H1 (cell line): ENCODE measurements around the gene PRR29. TPM values are rescaled to one million over a fixed set of nuclear protein-coding genes. Genes with fewer than 3 reads are reported as not detected.

Source experiments
- CTCF ChIA-PET: fragments of 300-600 bp; sonication (Branson Sonifier 250); formaldehyde crosslinking; loops from one replicate; lab custom pipeline; 2021; ENCODE audit not compliant: partially characterized antibody; lab: Charles Lee
- POLR2A ChIA-PET: fragments of 300-600 bp; sonication (Branson Sonifier 250); formaldehyde crosslinking; loops from one replicate; lab custom pipeline; 2021; ENCODE audit warnings: inconsistent platforms; ENCODE audit not compliant: partially characterized antibody; lab: Charles Lee
- DNase-seq, 2 experiments: peaks; one replicate each; pipeline versions ENCODE4 v3.0.0 to v3.0.0-alpha.2; 2010 to 2022; ENCODE audit warnings: low spot score in 2 of 2, low read depth in 1 of 2, mixed read lengths in 1 of 2
- FAIRE-seq: peaks from 2 replicates; lab custom pipeline; 2011; peaks lifted over from hg19 to GRCh38; lab: Jason Lieb, UNC
- H2AFZ ChIP-seq: 2 replicates; pipeline ENCODE4 v1.8.1; 2012; ENCODE audit warnings: low read length, inconsistent platforms
- H2AK5ac ChIP-seq: 2 replicates; pipeline ENCODE4 v1.6.1; 2013; ENCODE audit warnings: low read depth, low read length
- H2BK120ac ChIP-seq: replicated peaks from 2 replicates; pipeline ENCODE3; 2013; ENCODE audit warnings: low read depth, low read length, inconsistent platforms
- H2BK12ac ChIP-seq: 2 replicates; pipeline ENCODE4 v1.6.1; 2013; ENCODE audit warnings: low read depth, low read length
- H2BK15ac ChIP-seq: 2 replicates; pipeline ENCODE4 v1.6.1; 2013; ENCODE audit warnings: low read length
- H2BK20ac ChIP-seq: 2 replicates; pipeline ENCODE4 v1.6.1; 2013; ENCODE audit warnings: low read length
- H2BK5ac ChIP-seq: 2 replicates; pipeline ENCODE4 v1.6.1; 2013; ENCODE audit warnings: low read depth, low read length
- H3K14ac ChIP-seq: 2 replicates; pipeline ENCODE4 v1.6.1; 2013; ENCODE audit warnings: inconsistent platforms; ENCODE audit not compliant: insufficient read length
- H3K18ac ChIP-seq: 2 replicates; pipeline ENCODE4 v1.6.1; 2013; ENCODE audit warnings: low read length; ENCODE audit errors: extremely low read depth
- H3K23ac ChIP-seq: 2 replicates; pipeline ENCODE4 v1.6.1; 2013; ENCODE audit warnings: inconsistent platforms; ENCODE audit not compliant: insufficient read length
- H3K23me2 ChIP-seq: 2 replicates; pipeline ENCODE4 v1.6.1; 2013; ENCODE audit warnings: low read depth, low read length
- H3K27ac ChIP-seq: 2 replicates; pipeline ENCODE4 v1.6.1; 2011; ENCODE audit warnings: low read depth, low read length, inconsistent platforms
- H3K27me3 ChIP-seq, 4 experiments: replicated peaks in 1 of 4; 1 replicate in 1 of 4; 2 replicates in 3 of 4; pipeline versions ENCODE4 v1.6.1 to v1.8.1; 2011 to 2013; ENCODE audit warnings: low read length in 3 of 4, mild to moderate bottlenecking in 3 of 4, inconsistent platforms in 2 of 4, mixed read lengths in 2 of 4, moderate library complexity in 1 of 4; ENCODE audit not compliant: control insufficient read depth in 3 of 4, insufficient read depth in 3 of 4; ENCODE audit errors: extremely low read depth in 1 of 4
- H3K36me3 ChIP-seq, 4 experiments: 2 replicates each; pipeline versions ENCODE4 v1.6.1 to v1.8.1; 2011 to 2013; ENCODE audit warnings: mild to moderate bottlenecking in 4 of 4, low read length in 3 of 4, moderate library complexity in 2 of 4, control low read depth in 1 of 4, inconsistent platforms in 1 of 4; ENCODE audit not compliant: insufficient read depth in 4 of 4, control insufficient read depth in 2 of 4
- H3K4ac ChIP-seq: replicated peaks from 2 replicates; pipeline ENCODE3; 2013; ENCODE audit warnings: low read length, low read depth, mixed read lengths, inconsistent platforms; ENCODE audit not compliant: insufficient read length
- H3K4me1 ChIP-seq, 4 experiments: replicated peaks in 1 of 4; 1 replicate in 1 of 4; 2 replicates in 3 of 4; pipeline versions ENCODE4 v1.6.1 to v1.8.1; 2011 to 2013; ENCODE audit warnings: low read length in 3 of 4, inconsistent platforms in 2 of 4, mixed read lengths in 1 of 4; ENCODE audit not compliant: insufficient read depth in 4 of 4, control insufficient read depth in 3 of 4
- H3K4me2 ChIP-seq, 2 experiments: 2 replicates each; pipeline versions ENCODE4 v1.6.1 to v1.8.1; 2011 to 2013; ENCODE audit warnings: low read depth in 2 of 2, low read length in 2 of 2, control low read depth in 1 of 2, inconsistent platforms in 1 of 2, mild to moderate bottlenecking in 1 of 2; ENCODE audit not compliant: insufficient read depth in 1 of 2
- H3K4me3 ChIP-seq, 4 experiments: fragments of 200-600, 300-600 bp in 1 of 4; sonication (generic), shearing (Covaris generic), sonication (Bioruptor Twin) in 1 of 4; 2 replicates each; pipeline versions ENCODE4 v1.5.1 to v1.8.1; 2011 to 2016; ENCODE audit warnings: low read length in 4 of 4, low read depth in 3 of 4, control low read depth in 2 of 4, inconsistent platforms in 2 of 4, mild to moderate bottlenecking in 2 of 4, mixed read lengths in 1 of 4, moderate library complexity in 1 of 4; ENCODE audit not compliant: insufficient read depth in 2 of 4; ENCODE audit errors: extremely low read depth in 1 of 4
- H3K56ac ChIP-seq: replicated peaks from 2 replicates; pipeline ENCODE3; 2013; ENCODE audit warnings: low read depth, mild to moderate bottlenecking, mixed read lengths, low read length, inconsistent platforms; ENCODE audit not compliant: insufficient read length
- H3K79me1 ChIP-seq: 2 replicates; pipeline ENCODE4 v1.6.1; 2013; ENCODE audit warnings: low read depth, low read length, control low read depth
- H3K79me2 ChIP-seq, 2 experiments: 2 replicates each; pipeline versions ENCODE4 v1.6.1 to v1.8.1; 2012 to 2013; ENCODE audit warnings: low read length in 2 of 2, mild to moderate bottlenecking in 2 of 2, inconsistent platforms in 1 of 2; ENCODE audit not compliant: insufficient read depth in 2 of 2, control insufficient read depth in 1 of 2
- H3K9ac ChIP-seq, 4 experiments: replicated peaks in 1 of 4; 1 replicate in 1 of 4; 2 replicates in 3 of 4; pipeline versions ENCODE4 v1.6.1 to v1.8.1; 2011 to 2013; ENCODE audit warnings: low read depth in 3 of 4, low read length in 3 of 4, control low read depth in 2 of 4, mild to moderate bottlenecking in 2 of 4, moderate library complexity in 2 of 4, inconsistent platforms in 1 of 4; ENCODE audit errors: extremely low read depth in 1 of 4
- H3K9me3 ChIP-seq, 2 experiments: 2 replicates each; pipeline versions ENCODE4 v1.6.1 to v1.8.1; 2012 to 2013; ENCODE audit warnings: mild to moderate bottlenecking in 2 of 2, moderate library complexity in 2 of 2, control low read depth in 1 of 2, inconsistent platforms in 1 of 2, low read depth in 1 of 2, low read length in 1 of 2, mixed read lengths in 1 of 2; ENCODE audit not compliant: insufficient read depth in 2 of 2
- H4K20me1 ChIP-seq, 2 experiments: replicated peaks in 1 of 2; 2 replicates each; pipeline versions ENCODE3 to v1.8.1; 2011 to 2013; ENCODE audit warnings: inconsistent platforms in 2 of 2, low read length in 2 of 2, mild to moderate bottlenecking in 1 of 2; ENCODE audit not compliant: insufficient read depth in 2 of 2, control insufficient read depth in 1 of 2
- H4K5ac ChIP-seq: 2 replicates; pipeline ENCODE4 v1.6.1; 2013; ENCODE audit warnings: low read length, low read depth, mixed read lengths, inconsistent platforms; ENCODE audit not compliant: insufficient read length
- H4K8ac ChIP-seq: 2 replicates; pipeline ENCODE4 v1.8.0; 2013; ENCODE audit warnings: mild to moderate bottlenecking, moderate library complexity, low read length, inconsistent platforms; ENCODE audit not compliant: insufficient read depth; ENCODE audit errors: extremely low read depth
- H4K91ac ChIP-seq: replicated peaks from 2 replicates; pipeline ENCODE3; 2013; ENCODE audit warnings: low read length, mixed read lengths, inconsistent platforms; ENCODE audit not compliant: insufficient read length
- BACH1 ChIP-seq: IDR thresholded peaks from 2 replicates; pipeline ENCODE4 v1.6.1; 2012; ENCODE audit warnings: low read length, improper control_type of control experiment
- BCL11A ChIP-seq, 2 experiments: IDR thresholded peaks; one replicate each; pipeline ENCODE4 v1.6.1; 2011; ENCODE audit warnings: low read depth in 2 of 2, low read length in 2 of 2, mild to moderate bottlenecking in 2 of 2
- CHD1 ChIP-seq: IDR thresholded peaks from 2 replicates; pipeline ENCODE4 v1.6.1; 2012; ENCODE audit warnings: low read depth, low read length, improper control_type of control experiment
- CTBP2 ChIP-seq: IDR thresholded peaks from 2 replicates; pipeline ENCODE4 v1.7.0; 2011; ENCODE audit warnings: borderline replicate concordance, mild to moderate bottlenecking, moderate library complexity, mixed read lengths, low read length; ENCODE audit not compliant: insufficient read depth, insufficient read length
- HDAC6 ChIP-seq: IDR thresholded peaks from one replicate; pipeline ENCODE4 v1.7.1; 2012; ENCODE audit warnings: low read depth, mild to moderate bottlenecking, inconsistent platforms, low read length, moderate library complexity
- KDM5A ChIP-seq: fragments of 200-600 bp; IDR thresholded peaks from 2 replicates; pipeline ENCODE4 v1.7.1; 2012; ENCODE audit warnings: mild to moderate bottlenecking, low read length, inconsistent platforms, mixed read lengths
- PHF8 ChIP-seq: fragments of 200-600 bp; sonication (generic); conservative IDR thresholded peaks from 2 replicates; pipeline ENCODE4 v1.7.1; 2012; ENCODE audit warnings: low read depth, mild to moderate bottlenecking, inconsistent platforms, low read length, moderate library complexity
- POLR2AphosphoS5 ChIP-seq: IDR thresholded peaks from 2 replicates; pipeline ENCODE4 v1.6.1; 2011; ENCODE audit warnings: low read depth, low read length
- RAD21 ChIP-seq, 2 experiments: IDR thresholded peaks in 1 of 2; conservative IDR thresholded peaks in 1 of 2; 2 replicates each; pipeline ENCODE4 v1.6.1; 2011; ENCODE audit warnings: low read depth in 2 of 2, low read length in 2 of 2, improper control_type of control experiment in 1 of 2, inconsistent platforms in 1 of 2, mild to moderate bottlenecking in 1 of 2, moderate library complexity in 1 of 2
- RNF2 ChIP-seq: fragments of 200-900, 300-1000 bp; sonication (generic); IDR thresholded peaks from 2 replicates; pipeline ENCODE4 v1.7.1; 2016; ENCODE audit warnings: borderline replicate concordance, low read depth, mild to moderate bottlenecking, antibody characterized with exemption, low read length; ENCODE audit not compliant: poor library complexity, severe bottlenecking; ENCODE audit errors: missing control alignments
- SIX5 ChIP-seq: IDR thresholded peaks from 2 replicates; pipeline ENCODE4 v1.6.1; 2011; ENCODE audit warnings: mild to moderate bottlenecking, low read depth, low read length
- SUZ12 ChIP-seq: fragments of 200-600 bp; sonication (generic); IDR thresholded peaks from 2 replicates; pipeline ENCODE4 v1.6.1; 2012; ENCODE audit warnings: mild to moderate bottlenecking, inconsistent platforms, low read length, moderate library complexity, mixed read lengths
- TEAD4 ChIP-seq: IDR thresholded peaks from 2 replicates; pipeline ENCODE4 v1.6.1; 2012; ENCODE audit warnings: low read depth, low read length, inconsistent platforms, mixed read lengths
- WGBS, 2 experiments: shearing (Covaris generic) in 1 of 2; methylation state at CpG; one replicate each; pipeline versions ENCODE4 v1.1.6 to v1.1.7; 2013 to 2015; ENCODE audit warnings: low lambda C conversion rate in 2 of 2, mixed read lengths in 2 of 2, inconsistent platforms in 1 of 2, low coverage in 1 of 2, missing lambda C conversion rate in 1 of 2; ENCODE audit not compliant: insufficient replicate concordance in 2 of 2, insufficient coverage in 1 of 2, insufficient read length in 1 of 2; ENCODE audit errors: extremely low coverage in 1 of 2, missing lambda C conversion rate in 1 of 2; 5-methylcytosine and 5-hydroxymethylcytosine counted together
- polyA plus RNA-seq, 7 experiments: library from polyadenylated mRNA; depleted of rRNA in 3 of 7; stranded (reverse) in 5 of 7; unstranded in 2 of 7; fragments of >200 nt in 5 of 7; fragments of 200-250 nt in 2 of 7; gene quantifications; 1 replicate in 5 of 7; 2 replicates in 1 of 7; 4 replicates in 1 of 7; pipeline versions ENCODE4 v1.2.1 to v1.2.3, GENCODE V29; 2011 to 2013; ENCODE audit warnings: missing spikeins in 2 of 7, mixed read lengths in 2 of 7
- total RNA-seq: library from RNA; stranded (reverse); fragmentation: NEBNext Ultra II Directional; extraction: Animal tissue kit (Norgen Biotek cat#: 25700); gene quantifications from 2 replicates; pipeline ENCODE4 v1.2.1, GENCODE V29; 2021

Gene PRR29
- total and polyA plus RNA-seq, 2 of the 8 experiments (the other 6 are each of a cell fraction or from before 2014, with no cell fraction given), result 0.67 to 0.83 TPM

DNA sequence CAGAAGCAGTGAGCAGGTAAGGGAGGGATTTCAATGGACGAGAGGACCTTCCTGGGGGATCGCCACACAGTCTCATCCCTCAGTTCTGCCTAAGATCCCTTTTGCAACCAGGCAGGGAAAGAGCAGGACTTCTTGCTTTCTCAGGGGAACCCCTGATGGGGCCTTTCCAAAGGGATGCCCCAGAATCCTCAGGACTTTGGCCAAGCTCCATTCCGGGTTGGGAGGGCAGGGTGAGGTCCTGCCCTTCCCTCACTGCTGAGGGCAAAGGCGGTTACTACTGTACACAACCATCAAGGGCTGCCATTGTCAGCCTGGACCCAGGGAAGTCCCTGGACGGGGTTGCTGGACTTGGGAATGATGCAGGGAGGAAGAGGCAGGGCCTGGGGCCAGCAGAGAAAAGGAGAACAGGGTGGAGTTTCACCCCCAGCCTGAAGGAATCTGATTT lies 9.7 kb downstream of the PRR29 start:
- Histone ChIP-seq H3K56ac (no peak overlapping the region), H4K91ac (no peak overlapping the region), H3K4ac (peak overlapping the region; percentile 13), H4K20me1 (no peaks in the 10 kb centered on the region), H3K79me1 (no peaks in the 10 kb centered on the region), H3K23me2 (no peaks in the 10 kb centered on the region), H3K18ac (no peak overlapping the region), H3K27me3 (no peaks in the 10 kb centered on the region), H3K23ac (no peak overlapping the region), H3K9ac (no peak overlapping the region), H3K79me2 (no peaks in the 10 kb centered on the region), H2BK120ac (no peak overlapping the region), H4K5ac (no peak overlapping the region), H3K27ac (no peak overlapping the region), H3K36me3 (no peaks in the 10 kb centered on the region), H3K4me3 (no peak overlapping the region), H3K9me3 (no peaks in the 10 kb centered on the region), H3K4me1 (peaks cover 0 to 10% (median 5%) of the 10 kb centered on the region in 4 experiments; a peak in 4 of 7 replicates), H4K8ac (peak overlapping the region; percentile 28; the same call in 1 of the 2 replicates), H2BK5ac (no peak overlapping the region), H2AFZ (peak overlapping the region; percentile 44; the same call in 1 of the 2 replicates), H2AK5ac (peak overlapping the region; percentile 75; the same call in 1 of the 2 replicates), H3K14ac (no peak overlapping the region), H3K4me2 (no peak overlapping the region), H2BK15ac (0 out of 2 replicates have a peak overlapping the region, but pooled peaks have one; percentile 61), H2BK12ac (0 out of 2 replicates have a peak overlapping the region, but pooled peaks have one; percentile 3), H2BK20ac (no peak overlapping the region)
- WGBS, 2 experiments, result 68% methylated on average over 5 of the region's 5 CpGs; no CpG with 5 or more reads in 1 of the 2 experiments
- FAIRE-seq, result no peak
- TF ChIP-seq RAD21 (IDR thresholded peaks at IDR 0.05 in 1 of 2, conservative IDR thresholded peaks at IDR 0.05 in 1 of 2; ENCODE audit: low read depth in 2 of 2, low read length in 2 of 2) (no peak), TEAD4 (no peak), POLR2AphosphoS5 (no peak), HDAC6 (no peak), SIX5 (no peak), SUZ12 (no peak), CTBP2 (no peak), KDM5A (no peak), PHF8 (no peak), RNF2 (no peak), BCL11A (IDR thresholded peaks at IDR 0.05; ENCODE audit: low read depth in 2 of 2, low read length in 2 of 2) (no peak), CHD1 (no peak), BACH1 (no peak)
- CTCF ChIA-PET, result interaction anchor here (1.0 to 4.0 kb wide), 4 partner anchors 10 to 111 kb away, joined by 3 to 26 read pairs (median 10); no protein-coding TSS in a partner anchor
- POLR2A ChIA-PET, result interaction anchor here (1.0 kb wide), 1 partner anchor 61 kb away, joined by 3 read pairs; no protein-coding TSS in a partner anchor
- DNase-seq, result peak in 1 of 2 experiments; percentile 43
